GM04504 (cell line): Measurements from ENCODE around the gene POU2AF1.
"Not testable (repeated sequence)": the region's sequence is repeated elsewhere in the genome, so short reads cannot be mapped to it uniquely, and the experiment has no call there.

Experiments
- DNase-seq: peaks from one replicate; pipeline ENCODE4 v3.0.0-alpha.2; 2012; ENCODE audit warnings: low read depth

The POU2AF1 gene

DNA sequence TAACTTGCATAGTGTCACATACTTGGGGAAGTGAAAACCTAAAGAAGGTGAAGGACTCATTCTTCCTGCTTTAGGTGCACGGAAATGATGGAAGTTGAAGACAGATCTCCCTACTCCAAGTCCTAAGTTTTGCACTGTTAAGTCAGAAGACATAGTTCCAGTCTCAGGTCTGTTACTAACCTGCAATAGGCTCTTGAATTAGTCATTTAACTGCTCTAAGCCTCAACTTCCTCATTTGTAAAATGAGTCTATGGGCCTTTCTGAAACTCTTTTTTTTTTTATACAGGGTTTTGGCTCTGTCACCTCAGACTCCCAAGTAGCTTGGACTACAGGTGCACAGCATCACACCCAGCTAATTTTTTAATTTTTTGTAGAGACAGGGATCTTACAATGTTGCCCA lies 30.8 kb upstream of the POU2AF1 start:
- no peak for DNase-seq

DNA sequence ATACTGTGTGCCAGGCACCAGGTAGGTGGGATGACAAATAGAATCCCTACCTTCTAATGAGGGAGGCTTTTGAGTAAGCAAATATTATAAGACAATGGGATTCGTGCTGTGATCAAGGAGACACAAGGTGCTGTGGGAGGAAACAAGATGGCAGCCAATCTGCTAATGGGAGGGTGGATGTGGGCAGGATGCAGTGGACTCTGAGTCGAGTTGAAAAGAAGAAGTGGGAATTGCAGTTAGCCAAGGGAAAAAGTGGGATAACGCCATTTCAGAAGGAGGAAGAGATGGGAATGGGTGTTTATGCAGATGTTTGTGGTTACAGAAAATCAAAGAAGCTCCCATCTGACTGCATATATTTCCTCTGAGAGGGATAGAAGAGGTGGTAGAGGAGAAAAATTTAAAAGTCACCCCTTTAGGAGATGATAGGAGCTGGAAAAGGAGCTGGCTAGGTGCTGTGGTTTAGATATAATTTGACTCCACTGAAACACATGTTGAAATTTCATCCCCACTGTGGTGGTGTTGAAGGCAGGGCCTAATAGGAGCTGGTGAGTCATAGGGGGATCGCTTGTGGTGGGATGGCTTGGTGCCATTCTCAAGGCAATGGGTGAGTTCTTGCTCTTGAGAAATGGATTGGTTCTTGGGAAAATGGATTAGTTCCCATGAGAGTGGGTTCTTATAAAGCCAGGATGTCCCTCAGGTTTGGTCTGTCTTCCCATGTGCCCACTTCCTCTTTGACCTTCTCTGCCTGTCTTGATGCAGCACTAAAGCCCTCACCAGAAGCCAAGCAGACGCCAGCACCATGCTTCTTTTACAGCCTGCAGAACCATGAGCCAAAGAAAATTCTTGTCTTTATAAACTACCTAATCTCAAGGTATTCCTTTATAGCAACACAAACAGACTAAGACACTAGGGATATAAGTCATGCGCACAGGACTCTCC lies 30.0 kb upstream of the POU2AF1 start:
- DNase-seq, result no peak

DNA sequence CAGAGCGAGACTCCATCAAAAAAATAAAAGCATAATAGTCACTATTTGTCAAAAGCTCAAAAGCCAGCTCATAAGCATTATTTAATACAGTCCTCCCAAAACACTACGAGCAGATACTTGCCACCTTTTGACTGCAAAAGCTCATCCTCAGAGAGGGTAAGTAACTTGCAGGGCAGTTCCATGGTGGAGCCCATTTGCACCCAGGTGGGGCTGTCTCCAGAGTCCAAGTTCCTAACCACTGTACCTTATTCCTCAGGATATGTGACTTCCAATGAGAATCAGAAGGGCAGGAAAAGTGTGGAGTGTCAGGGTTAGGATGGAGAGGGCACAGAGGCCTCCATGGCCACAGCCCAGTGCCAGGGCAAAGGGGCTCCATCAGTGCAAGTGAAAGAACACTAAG lies 28.6 kb upstream of the POU2AF1 start:
- no peak for DNase-seq

DNA sequence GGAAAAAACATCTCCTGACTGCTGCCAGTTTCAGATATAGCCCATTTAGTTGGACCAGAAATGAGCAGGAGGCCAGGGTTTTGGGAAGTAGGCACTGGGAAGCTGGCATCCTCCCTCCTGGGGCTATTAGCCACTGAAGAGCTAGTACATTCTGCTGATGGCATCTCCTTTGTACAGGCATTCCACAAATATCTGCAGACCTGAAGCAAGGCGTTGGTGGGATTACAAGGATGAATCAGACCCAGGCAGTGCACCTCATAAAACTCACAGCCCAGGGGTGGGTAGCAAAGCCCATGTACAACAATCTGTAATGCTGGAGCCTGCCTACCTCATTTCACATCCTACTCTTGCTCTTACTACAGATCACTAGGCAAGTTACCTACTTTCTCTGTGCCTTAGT lies 27.5 kb upstream of the POU2AF1 start:
- DNase-seq, result no peak

DNA sequence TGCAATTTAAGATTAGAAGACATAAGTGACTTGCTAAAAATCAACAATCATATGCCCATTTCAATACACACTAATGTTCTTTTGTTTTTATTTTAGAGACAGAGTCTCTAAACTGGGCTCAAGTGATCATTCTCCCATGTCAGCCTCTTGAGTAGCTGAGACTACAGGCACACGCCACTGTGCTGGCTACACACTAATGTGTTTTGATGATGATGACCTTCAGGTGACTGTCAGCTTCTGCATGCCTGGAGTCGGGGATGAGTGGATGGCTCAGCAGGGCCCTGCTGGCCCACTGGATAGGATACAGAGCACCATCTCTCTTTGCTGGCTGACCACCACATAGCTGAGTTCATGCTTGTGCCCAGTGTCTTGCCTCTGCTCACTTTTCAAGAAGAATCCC lies 27.0 kb upstream of the POU2AF1 start:
- no peak for DNase-seq

DNA sequence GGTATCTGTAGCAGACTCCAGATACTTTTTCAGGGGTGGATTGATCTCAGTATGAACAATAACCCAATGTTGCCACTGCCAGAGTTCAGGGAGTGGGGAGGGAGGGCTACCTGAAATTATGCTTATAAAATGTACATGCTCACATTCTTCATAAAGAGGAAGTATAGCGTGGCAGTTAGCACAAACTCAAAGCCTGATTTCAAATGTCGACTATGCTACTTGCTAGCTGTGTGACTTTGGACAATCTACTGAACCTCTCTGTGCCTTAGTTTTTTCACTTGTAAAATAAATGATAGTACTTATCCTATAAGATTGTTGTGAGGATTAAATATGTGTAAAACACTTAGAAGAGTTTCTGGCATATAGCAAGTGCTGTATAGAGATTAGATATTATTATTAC lies 26.5 kb upstream of the POU2AF1 start:
- DNase-seq, result no peak

DNA sequence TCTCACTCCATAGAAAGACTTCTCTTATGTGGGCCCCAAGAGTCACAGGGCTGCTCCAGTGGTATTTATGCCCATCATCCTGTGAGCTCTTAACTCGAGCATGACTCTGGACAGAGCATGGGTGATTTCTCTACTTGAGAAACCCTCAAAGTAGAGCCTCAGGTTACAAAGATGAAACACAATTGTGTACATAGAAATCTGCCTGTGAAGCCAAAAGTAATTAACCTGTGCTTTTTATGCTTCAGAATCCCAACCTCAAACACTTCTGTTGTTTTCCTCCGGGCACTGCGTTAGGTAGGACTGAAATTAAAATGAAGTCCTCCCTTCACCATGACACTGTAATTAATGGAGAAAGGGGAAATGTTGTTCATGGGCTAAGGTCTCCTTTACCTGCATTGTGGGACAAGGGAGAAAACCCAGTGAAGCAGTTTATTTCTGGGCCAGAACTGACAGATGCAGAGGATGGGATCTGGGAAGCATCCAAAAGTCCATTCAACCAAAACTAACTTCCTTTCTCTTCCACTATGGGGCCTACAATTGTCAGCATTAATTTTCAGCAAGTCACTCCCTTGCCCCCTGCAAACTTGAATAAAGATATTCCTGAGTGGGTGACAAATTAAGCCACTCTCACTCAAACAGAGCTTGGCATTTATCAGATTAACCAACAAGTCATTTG lies 24.1 kb upstream of the POU2AF1 start:
- DNase-seq, result no peak

DNA sequence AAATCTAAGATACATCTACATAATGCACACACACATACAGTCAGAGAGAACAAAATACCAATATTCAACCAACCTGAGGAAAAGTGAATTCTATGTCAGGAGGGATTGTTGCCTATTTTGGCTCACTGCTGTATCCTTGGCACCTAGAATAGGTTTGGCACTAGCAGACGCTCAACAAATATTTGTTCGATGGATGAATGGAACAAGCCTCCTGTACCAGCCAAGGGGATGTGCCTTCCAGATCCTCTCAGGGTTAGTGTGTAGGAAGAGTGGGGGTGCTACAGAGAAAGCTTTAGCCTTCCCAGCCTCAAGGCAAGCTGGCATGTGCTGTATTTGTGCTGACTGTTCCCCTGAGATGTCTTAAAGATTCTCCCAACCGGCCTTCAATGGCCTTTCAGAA lies 23.3 kb upstream of the POU2AF1 start:
- no peak for DNase-seq

DNA sequence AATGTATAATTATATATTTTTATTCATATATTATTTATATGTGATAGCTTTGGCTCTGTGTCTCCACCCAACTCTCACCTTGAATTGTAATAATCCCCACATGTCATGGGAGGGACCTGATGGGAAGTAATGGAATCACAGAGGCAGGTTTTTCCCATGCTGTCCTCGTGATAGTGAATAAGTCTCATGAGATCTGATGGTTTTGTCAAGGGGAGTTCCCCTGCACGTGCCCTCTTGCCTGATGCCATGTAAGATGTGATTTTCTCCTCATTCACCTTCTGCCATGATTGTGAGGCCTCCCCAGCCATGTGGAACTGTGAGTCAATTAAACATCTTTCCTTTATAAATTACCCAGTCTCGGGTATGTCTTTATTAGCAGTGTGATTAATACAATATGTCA lies 22.9 kb upstream of the POU2AF1 start:
- not testable (repeated sequence) for DNase-seq

DNA sequence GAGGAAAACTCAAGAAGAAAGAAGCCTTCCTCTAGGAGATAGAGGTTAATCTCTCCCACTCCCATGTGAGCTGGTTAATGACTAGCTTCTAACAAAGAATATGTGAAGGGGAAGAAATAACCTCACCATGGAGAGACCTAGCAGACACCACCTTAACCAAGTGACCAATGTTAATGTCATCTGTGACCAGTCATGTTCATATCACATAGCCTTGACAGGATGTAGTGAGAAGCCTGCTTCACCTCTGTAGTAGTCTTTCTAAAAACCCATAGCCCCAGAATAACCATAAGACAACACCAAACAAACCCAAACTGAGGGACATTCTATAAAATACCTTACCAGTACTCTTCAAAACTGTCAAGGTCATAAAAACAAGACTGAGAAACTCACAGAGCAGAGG lies 21.5 kb upstream of the POU2AF1 start:
- no peak for DNase-seq

DNA sequence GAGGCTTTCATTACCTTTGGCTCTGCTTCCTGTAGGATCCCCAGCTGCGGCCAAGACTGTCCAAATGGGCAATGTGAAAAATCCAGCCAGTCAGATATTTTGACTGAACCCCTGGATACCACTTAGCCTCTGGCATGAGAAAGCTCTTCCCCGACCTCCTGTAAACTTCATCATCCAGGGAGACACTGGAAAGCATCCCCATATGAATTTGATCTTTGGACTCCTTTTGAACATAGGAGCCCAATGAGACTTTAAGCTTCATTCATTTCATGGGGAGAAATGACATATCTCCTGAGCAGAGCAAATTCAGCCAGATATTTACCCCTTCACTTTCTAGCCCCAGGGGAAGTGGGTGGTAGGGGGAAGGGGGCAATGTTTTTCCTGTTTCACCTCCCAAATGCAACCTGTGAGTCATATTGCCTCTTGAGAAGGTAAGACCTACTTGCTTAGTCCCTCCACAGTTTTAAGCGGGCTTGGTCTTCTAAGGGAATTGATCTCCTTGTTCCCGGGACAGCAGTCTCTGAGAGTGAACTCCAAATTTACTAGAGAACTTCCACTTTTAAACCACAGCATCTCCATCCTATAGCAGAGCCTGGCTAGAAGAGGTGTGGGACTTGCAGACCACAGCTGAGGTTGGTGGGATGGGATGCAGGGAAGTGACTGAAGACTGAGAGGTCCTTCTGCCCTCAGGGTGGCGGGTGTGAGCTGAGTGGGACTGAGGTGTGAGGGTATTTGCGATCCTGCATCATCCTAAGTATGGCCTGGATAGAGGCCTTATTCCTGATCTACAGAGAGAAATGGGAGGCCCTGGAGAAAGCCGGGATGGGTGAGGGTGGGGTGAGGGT lies 20.3 kb upstream of the POU2AF1 start:
- DNase-seq, result no peak

DNA sequence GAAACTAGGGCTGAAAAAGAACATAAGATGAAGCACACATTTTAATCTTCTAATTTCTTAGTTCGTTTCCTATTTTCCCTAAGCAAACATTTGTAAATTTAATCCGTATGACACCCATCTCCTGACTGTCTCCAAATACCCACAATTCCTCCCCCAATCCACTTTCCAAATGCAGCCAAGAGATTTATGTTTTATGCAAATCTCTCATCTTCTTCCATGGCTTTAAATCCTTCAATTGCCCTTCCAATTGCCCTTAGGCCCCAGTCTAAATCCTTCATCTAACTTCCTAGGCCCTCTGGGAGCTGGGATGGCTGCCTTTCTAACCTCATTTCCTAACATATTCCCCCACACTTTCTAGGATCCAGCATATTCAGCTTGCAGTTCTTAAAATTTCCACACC lies 18.0 kb upstream of the POU2AF1 start:
- DNase-seq, result no peak

DNA sequence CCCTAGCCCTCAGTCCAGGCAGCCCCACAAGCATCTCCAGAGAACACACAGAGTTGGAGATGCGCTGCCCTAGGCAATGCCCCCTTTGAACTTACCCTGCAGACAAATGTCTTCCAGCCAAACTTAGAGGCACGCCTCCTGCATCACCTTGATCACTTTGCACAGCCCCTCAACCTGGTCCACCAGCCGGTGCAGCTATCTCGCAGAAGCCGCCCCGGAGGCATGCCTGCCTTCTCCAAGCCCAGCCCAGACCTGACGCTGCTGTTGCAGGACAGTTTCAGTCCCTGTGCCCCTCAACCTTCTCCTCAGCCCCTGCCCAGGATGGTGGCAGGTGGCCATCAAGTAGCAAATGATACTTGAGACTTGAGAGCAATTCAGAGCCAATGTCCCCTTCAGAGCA lies 16.7 kb upstream of the POU2AF1 start:
- no peak for DNase-seq

DNA sequence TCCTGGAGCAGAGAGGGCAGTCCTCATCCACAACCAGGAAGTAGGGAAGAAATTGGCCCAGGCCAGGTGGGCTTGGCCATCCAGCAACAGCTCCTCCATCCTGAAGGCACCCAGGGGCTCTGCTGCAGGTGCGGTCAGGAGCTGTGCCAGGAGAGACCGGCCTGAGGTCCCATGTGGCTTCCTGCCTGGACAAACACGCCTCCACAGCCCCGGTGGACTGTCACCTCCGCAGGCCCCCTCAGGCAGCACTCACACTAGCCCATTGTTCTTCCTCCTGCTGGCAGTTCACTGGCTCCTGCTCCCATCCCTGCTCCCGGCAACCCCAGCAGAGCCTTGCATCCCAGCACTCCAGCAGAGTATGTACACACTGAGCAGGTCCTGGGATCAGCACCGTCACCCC lies 16.0 kb upstream of the POU2AF1 start:
- no peak for DNase-seq

DNA sequence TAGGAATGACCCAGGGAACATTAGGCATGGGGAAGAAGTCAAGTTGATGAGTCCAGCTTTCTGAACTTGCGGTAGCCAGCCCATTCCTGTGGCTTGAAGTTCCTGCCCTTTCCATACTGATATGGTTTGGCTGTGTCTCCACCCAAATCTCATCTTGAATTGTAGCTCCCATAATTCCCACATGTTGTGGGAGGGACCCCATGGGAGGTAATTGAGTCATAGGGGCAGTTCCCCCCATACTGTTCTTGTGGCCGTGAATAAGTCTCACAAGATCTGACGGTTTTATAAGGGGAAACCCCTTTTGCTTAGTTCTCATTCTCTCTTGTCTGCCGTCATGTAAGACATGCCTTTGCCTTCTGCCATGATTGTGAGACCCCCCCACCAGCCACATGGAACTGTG lies 15.1 kb upstream of the POU2AF1 start:
- not testable (repeated sequence) for DNase-seq

DNA sequence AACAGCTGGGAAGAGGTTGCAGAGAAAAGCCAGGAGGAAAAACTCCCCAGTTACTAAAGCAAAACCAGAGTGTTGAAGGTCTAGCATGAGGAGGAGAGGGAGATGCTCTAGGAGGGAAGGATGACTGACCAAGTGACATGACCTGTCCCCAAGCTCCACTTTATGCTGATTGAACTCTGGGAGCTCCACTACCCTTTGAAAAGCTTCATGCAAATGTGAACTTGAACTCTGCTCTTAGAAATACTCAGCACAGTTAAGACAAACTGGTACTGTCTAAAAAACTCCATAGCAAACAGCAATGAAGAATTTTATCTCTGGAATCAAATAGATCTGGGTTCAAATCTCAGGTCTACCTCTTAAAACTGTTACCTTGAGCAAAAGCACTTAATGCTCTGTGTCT lies 14.5 kb upstream of the POU2AF1 start:
- no peak for DNase-seq

DNA sequence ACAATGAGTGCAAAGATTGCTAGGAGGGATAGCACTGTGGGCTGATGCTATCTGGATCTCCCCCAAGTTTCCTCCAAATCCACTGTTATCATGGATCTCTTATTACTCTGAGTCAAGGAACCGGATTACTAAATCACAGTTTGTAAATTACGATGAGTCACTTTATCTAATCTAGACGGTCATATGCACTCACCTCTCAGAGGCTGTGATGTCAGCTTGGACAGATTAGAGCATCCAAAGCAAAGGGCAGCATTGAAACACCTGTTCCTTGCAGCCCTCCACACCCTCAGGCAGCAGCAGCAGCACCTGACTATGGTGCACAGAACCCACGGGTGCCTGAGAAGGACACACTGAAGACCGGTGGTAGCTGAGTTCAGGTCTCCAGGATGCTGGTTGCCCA lies 14.0 kb upstream of the POU2AF1 start:
- DNase-seq, result no peak

DNA sequence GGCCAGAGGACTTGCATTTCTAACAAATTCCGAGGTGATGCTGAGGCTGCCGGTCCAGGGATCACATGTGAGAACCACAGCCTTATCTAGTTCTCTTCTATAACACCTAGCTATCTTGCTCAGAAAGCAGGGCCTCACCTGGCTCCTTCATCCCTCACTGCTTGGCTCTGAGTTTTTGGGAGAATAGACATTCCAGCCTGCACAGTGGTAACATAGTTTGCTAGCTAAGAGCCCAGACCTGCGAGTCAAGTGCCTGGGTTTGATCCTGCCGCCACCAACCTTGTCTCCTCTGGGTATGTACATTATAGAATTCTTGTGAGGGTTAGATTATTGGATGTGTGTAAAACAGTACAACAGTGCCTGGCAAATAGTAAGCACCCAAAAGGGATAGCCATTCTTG lies 13.5 kb upstream of the POU2AF1 start:
- no peak for DNase-seq

DNA sequence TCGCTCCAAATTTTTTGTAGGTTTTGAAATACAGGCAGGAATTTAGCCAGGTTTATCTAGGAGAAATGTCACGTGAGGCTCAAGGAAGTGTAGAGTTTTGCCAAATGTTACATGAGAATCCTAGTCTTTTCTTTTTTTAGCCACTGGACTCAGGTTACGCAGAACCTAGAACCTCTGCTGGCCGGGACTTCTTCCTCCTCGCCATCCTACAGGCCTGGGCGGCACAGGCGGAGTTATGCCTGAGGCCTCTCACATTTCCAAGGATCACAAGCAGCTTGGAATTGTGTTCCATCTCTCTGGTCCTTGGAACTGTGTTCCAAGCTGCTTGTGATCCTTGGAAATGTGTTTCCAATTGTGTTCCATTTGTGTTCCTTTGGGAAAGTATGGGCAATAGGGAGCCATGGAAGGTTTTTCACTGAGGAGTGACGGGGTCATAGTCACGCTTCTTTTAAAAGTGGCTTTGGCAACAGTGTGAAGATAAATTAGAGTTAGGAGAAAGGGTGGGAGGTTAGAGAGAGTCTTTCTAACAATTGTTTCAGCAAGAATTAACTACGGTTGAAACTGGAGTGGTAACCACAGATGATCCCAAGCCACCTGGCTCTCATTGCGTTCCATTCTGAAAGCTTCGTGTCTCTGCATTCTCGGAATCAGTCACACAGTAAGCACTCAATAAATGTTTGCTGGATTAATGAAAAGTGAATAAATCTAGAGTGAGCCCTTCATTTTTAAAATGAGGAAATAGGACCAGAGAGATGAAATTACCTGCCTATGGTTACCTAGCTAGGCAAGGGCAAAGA lies 12.5 kb upstream of the POU2AF1 start:
- no peak for DNase-seq

DNA sequence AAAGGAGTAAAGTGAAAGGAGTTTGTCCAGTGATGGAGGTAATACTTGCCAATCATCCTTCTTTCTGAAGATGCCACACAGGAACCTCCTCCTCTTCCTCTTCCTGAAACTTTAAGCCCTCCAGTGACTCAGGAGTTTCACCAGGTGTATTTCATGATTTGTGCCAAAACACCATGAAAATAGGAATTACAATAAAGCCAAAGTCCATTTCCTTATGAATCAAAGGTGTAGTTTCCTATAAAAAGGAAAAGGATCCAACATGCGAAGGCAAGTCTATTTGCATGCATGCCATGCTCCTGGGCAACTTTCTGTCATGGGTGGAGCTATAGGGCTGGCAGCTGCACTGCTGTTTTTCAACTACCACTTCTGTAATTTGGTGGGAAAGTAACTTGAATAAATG lies 9.8 kb upstream of the POU2AF1 start:
- no peak for DNase-seq

DNA sequence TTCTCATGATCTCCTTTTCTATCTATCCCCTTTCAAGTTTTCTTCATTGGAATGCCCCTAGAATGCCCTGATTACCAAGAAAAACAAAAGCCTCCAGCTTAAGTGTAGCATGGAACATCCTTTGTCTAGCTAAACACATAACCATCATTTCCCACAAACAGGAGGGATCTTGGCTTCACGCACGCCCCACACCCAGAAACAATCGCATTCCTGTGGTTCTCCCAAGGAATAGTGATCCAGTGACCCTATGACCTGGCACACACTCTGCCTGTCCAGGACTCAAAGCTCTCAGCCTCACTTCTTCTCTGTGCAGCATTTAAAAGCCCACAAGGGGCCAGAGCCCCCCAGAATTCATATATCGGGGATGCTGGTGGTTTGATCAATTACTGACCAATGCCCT lies 9.3 kb upstream of the POU2AF1 start:
- DNase-seq, result no peak

DNA sequence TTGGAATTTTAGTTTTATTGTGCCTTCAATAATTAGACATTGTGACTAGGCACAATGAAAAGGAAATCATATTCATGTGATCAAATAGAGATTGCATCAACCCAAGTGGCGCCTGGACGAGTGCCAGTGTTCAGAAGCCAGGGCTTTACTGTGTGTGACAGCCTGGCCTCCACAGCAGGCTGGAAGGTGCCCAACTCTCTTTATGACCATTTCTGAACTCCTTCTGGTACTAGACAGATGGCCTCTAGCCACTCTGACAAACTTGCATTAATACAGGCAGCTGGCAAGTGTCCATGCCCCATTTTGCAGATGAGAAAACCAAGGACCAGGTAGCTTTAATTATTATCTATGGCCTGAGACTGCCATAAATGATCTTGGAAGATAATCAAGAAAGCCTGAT lies 8.3 kb upstream of the POU2AF1 start:
- no peak for DNase-seq
